NCI-H2227 (cell line): ENCODE measurements around the gene RASD1.

Source experiments
- DNase-seq: peaks from one replicate; lab custom pipeline; 2025; ENCODE audit not compliant: unreplicated experiment; lab: John Stamatoyannopoulos, UW

The RASD1 gene

DNA sequence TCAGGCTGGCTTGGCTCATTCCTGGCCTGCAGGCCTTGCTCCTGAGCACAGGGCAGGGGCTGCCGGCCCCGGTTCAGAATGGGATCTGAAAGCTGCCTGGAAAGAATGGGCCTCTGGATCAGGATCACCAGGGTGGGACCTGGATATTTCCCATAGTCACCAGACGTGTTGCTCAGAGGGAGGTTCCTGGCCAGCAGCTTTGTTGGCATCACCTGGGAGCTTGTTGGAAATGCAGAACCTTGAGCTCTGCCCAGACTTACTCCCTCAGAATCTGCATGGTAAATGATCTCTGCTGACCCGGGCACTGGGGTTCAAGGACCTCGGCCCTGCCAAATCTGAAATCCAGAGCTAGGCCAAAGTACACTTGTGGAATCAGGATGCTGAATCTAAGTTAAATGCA lies 48.9 kb downstream of the RASD1 start:
- no peak for DNase-seq

DNA sequence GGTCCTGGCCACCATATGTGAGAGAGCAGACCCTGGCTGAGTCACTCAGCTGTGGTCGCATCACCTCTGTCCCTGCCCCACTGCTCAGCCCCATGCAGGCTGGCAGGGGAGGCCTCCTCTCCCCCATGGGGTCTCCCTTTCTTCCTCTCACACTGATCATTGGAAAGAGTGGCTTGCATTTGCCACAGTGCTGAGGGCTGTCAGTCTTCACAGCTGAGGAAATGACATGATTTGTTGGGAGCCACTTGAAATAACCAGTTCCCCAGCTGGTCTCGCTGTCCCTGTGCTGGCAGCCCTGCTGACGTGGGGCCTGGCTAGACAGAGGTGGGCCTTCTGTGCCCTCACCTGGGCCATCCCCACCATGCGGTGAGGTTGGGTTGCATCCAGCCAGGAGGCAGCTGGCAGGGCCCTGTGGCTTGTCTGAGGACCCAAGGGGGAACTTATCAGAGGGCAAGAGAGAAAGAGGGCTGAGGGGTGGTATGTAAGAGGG lies 49.5 kb downstream of the RASD1 start:
- no peak for DNase-seq

DNA sequence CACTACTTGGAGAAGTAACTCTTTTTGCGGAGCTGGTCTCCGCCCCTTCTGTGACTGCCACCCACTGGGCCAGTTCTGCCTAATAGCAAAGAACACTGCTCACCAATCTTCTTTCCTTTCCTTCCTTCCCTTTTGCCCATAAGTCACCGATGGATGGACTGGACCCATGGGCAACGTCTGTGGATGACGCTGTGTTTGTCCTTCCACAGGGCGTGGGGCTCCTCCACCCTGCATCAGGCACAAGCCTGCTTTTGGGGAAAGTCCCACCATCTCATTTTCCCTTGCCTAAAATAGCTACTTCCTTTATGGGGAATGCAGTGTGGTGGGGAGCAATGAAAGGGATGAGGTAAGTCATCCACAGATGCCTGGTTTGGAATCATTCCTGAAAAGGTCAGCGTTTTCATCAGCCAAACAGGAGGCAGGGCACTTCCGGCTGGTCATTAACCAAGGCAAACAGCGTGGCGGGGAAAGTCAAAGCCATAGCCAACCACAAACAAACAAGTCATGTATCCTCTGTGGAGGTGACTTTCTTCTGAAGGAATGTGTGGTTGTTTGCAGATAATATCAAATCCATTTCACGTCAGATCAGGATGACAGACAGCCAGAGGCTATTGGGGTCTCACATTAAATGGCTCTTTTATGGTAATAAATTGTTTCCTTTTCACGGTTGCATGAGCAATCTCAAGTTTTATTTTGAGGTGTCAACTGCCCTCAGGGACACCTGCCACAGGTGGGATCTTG lies 50.1 kb downstream of the RASD1 start:
- DNase-seq = no peak

DNA sequence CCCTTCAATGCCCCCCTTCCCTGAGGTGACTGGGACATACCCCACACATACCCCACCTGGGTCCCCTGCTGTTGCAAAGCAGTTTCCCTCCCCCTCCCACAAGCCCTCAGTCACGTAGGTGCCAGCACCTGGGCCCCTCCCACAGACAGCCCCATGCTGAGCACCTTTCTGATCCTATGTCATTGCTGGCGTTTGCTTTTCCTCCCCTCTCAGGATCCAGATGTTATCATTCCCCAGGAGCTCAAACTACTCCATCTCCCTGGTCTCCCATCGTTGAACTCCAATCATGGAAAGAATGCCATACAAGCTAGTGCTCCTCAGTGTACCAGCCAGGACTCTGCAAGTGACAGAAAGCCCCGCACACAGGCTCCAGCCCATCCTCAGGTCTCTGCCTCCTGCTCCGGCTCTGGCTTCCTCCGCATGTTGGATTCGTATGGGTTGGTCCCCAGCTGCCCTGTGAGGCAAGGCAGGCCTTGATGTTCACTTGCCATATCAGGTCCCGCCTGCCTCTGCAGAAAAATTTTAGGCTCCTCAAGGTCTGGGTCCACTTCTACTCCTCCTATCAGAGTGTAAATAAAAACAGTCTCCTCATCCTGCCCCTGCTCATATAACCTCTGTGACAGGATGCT lies 50.8 kb downstream of the RASD1 start:
- DNase-seq = no peak
